HUES48 (cell line): ENCODE data around the gene KIAA1549.

Experiments used
- H3K27ac ChIP-seq: one replicate; pipeline ENCODE4 v1.7.0; 2013; ENCODE audit warnings: low read depth, low read length, inconsistent platforms
- H3K27me3 ChIP-seq: 2 replicates; pipeline ENCODE4 v1.6.1; 2013; ENCODE audit warnings: mild to moderate bottlenecking, low read length; ENCODE audit not compliant: control insufficient read depth, insufficient read depth
- H3K36me3 ChIP-seq: 2 replicates; pipeline ENCODE4 v1.6.1; 2013; ENCODE audit warnings: low read length; ENCODE audit not compliant: control insufficient read depth, insufficient read depth
- H3K4me1 ChIP-seq: 2 replicates; pipeline ENCODE4 v1.6.1; 2013; ENCODE audit warnings: mild to moderate bottlenecking, low read length; ENCODE audit not compliant: control insufficient read depth, insufficient read depth
- H3K4me3 ChIP-seq: 2 replicates; pipeline ENCODE4 v1.5.1; 2013; ENCODE audit warnings: mild to moderate bottlenecking, low read depth, low read length
- H3K9ac ChIP-seq: 2 replicates; pipeline ENCODE4 v1.6.1; 2013; ENCODE audit warnings: mild to moderate bottlenecking, low read depth, low read length, moderate library complexity
- H3K9me3 ChIP-seq: 2 replicates; pipeline ENCODE4 v1.6.1; 2013; ENCODE audit warnings: low read length; ENCODE audit not compliant: control insufficient read depth, insufficient read depth

KIAA1549 gene

GRCh38 chr7:138937484-138937883 is 43.7 kb downstream of the KIAA1549 start:
- H3K36me3 ChIP-seq, result no peaks in the 10 kb centered on the region
- H3K4me3 ChIP-seq, result no peak overlapping the region
- H3K27me3 ChIP-seq, result no peaks in the 10 kb centered on the region
- H3K9ac ChIP-seq, result no peak overlapping the region
- H3K4me1 ChIP-seq, result peaks cover 14% of the 10 kb centered on the region
- no peak overlapping the region for H3K27ac ChIP-seq
- H3K9me3 ChIP-seq, result no peaks in the 10 kb centered on the region

- H3K27ac ChIP-seq, result no peak overlapping the region
- H3K4me1 ChIP-seq, result peaks cover 14% of the 10 kb centered on the region
- no peak overlapping the region for H3K9ac ChIP-seq
- no peaks in the 10 kb centered on the region for H3K9me3 ChIP-seq
- no peaks in the 10 kb centered on the region for H3K36me3 ChIP-seq
- no peaks in the 10 kb centered on the region for H3K27me3 ChIP-seq
- H3K4me3 ChIP-seq, result no peak overlapping the region
Measured at GRCh38 chr7:138935465-138936011, 45.7 kb downstream of the KIAA1549 start.

GRCh38 chr7:138934861-138935260 is 46.3 kb downstream of the KIAA1549 start:
- Histone ChIP-seq H3K27me3 (no peaks in the 10 kb centered on the region), H3K4me1 (peaks cover 14% of the 10 kb centered on the region), H3K4me3 (no peak overlapping the region), H3K9me3 (no peaks in the 10 kb centered on the region), H3K36me3 (no peaks in the 10 kb centered on the region), H3K9ac (no peak overlapping the region), H3K27ac (no peak overlapping the region)

DNA sequence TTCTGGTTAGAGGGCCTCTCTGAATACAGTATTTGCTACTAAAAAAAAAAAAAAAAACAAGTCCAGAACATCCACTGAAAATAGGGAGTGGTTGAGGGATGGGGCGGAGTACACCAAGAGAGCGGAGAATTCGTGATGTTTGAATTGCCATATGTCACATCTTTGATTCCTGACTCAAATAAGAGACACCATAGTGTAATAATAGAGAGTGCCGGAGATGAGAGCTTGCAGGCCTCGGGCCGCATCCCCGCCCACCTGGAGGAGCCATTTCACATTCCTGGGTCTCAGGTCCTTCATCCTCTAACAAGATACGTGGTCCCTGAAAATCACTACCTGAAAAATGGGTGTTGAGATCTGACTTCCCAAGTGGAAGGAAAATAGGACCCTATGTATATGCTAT is 46.8 kb downstream of the KIAA1549 start:
- Histone ChIP-seq H3K36me3 (no peaks in the 10 kb centered on the region), H3K9me3 (no peaks in the 10 kb centered on the region), H3K27ac (no peak overlapping the region), H3K4me3 (no peak overlapping the region), H3K4me1 (peaks cover 14% of the 10 kb centered on the region), H3K9ac (no peak overlapping the region), H3K27me3 (no peaks in the 10 kb centered on the region)

- Histone ChIP-seq H3K9me3 (no peaks in the 10 kb centered on the region), H3K27me3 (no peaks in the 10 kb centered on the region), H3K27ac (no peak overlapping the region), H3K4me1 (peaks cover 14% of the 10 kb centered on the region), H3K9ac (no peak overlapping the region), H3K36me3 (no peaks in the 10 kb centered on the region), H3K4me3 (no peak overlapping the region)
Measured at GRCh38 chr7:138932870-138933269, 48.3 kb downstream of the KIAA1549 start.

- no peak overlapping the region for H3K9ac ChIP-seq
- no peaks in the 10 kb centered on the region for H3K27me3 ChIP-seq
- H3K9me3 ChIP-seq, result no peaks in the 10 kb centered on the region
- no peak overlapping the region for H3K27ac ChIP-seq
- H3K4me3 ChIP-seq, result no peak overlapping the region
- peaks cover 14% of the 10 kb centered on the region for H3K4me1 ChIP-seq
- no peaks in the 10 kb centered on the region for H3K36me3 ChIP-seq
Measured at GRCh38 chr7:138932427-138932826, 48.8 kb downstream of the KIAA1549 start.

- Histone ChIP-seq H3K9me3 (no peaks in the 10 kb centered on the region), H3K27me3 (no peaks in the 10 kb centered on the region), H3K27ac (no peak overlapping the region), H3K4me3 (no peak overlapping the region), H3K36me3 (no peaks in the 10 kb centered on the region), H3K4me1 (peaks cover 2% of the 10 kb centered on the region; the same call in 1 of the 2 replicates), H3K9ac (no peak overlapping the region)
Measured at GRCh38 chr7:138929969-138930368, 51.2 kb downstream of the KIAA1549 start.

DNA sequence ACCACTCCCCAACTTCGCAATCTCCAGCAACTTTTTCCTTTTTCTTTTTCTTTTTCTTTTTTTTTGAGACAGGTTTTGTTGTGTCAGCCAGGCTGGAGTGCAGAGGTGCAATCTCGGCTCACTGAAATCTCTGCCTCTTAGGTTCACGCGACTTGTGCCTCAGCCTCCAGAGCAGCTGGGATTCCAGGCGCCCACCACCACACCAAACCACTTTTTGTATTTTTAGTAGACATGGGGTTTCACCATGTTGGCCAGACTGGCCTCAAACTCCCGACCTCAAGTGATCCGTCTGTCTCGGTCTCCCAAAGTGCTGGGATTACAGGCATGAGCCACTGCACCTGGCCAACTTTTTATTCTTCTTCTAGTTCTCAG is 55.0 kb downstream of the KIAA1549 start:
- no peaks in the 10 kb centered on the region for H3K9me3 ChIP-seq
- H3K4me3 ChIP-seq, result no peak overlapping the region
- H3K36me3 ChIP-seq, result no peaks in the 10 kb centered on the region
- no peak overlapping the region for H3K27ac ChIP-seq
- no peak overlapping the region for H3K9ac ChIP-seq
- H3K27me3 ChIP-seq, result no peaks in the 10 kb centered on the region
- H3K4me1 ChIP-seq, result peaks cover 4% of the 10 kb centered on the region; the same call in 1 of the 2 replicates

DNA sequence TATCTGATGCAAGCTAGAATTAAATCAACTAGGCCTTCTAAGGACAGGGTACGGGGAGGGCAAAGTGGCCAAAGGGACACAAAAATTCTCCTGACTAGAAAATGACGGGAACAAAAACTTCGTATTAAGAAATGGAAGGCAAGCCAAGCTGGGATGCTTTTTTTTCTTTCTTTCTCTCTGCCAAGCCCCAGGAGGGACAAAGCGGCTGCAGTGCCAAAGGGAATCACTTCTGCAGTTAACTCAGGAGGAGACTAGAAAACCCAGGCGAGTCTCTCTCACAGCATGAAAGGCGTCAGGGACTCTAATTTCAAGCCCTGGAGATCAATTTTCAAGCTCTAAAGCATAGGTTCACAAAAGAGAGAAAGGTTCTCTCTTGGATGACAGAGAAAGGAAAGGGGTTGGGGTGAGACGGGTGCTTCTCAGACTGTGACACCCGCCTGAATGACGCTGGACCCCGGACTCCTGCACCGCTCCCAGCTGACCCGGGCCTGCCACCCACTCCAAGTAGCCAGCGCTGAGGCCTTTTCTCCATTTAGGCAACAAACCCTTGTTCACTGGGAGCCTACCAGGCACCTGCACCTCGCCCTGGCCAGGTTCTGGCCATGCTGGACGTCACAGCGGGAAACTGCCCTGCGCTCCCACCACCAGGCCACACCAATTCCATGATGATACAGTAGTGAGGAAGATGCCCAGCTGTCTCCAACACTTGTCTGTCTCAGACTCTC is 56.5 kb downstream of the KIAA1549 start:
- H3K27ac ChIP-seq, result peak overlapping the region; percentile 37
- H3K36me3 ChIP-seq, result no peaks in the 10 kb centered on the region
- no peaks in the 10 kb centered on the region for H3K27me3 ChIP-seq
- H3K9ac ChIP-seq, result no peak overlapping the region
- H3K4me3 ChIP-seq, result no peak overlapping the region
- peaks cover 9% of the 10 kb centered on the region; the same call in 1 of the 2 replicates for H3K4me1 ChIP-seq
- H3K9me3 ChIP-seq, result no peaks in the 10 kb centered on the region

- peaks cover 9% of the 10 kb centered on the region; the same call in 1 of the 2 replicates for H3K4me1 ChIP-seq
- H3K9ac ChIP-seq, result no peak overlapping the region
- H3K27me3 ChIP-seq, result no peaks in the 10 kb centered on the region
- no peaks in the 10 kb centered on the region for H3K9me3 ChIP-seq
- no peak overlapping the region for H3K27ac ChIP-seq
- H3K4me3 ChIP-seq, result no peak overlapping the region
- H3K36me3 ChIP-seq, result peaks cover 28% of the 10 kb centered on the region
Measured at GRCh38 chr7:138921277-138921676, 59.9 kb downstream of the KIAA1549 start.

GRCh38 chr7:138919911-138920310 is 61.3 kb downstream of the KIAA1549 start:
- no peak overlapping the region for H3K27ac ChIP-seq
- no peaks in the 10 kb centered on the region for H3K9me3 ChIP-seq
- H3K4me3 ChIP-seq, result no peak overlapping the region
- H3K36me3 ChIP-seq, result peaks cover 33% of the 10 kb centered on the region
- no peak overlapping the region for H3K9ac ChIP-seq
- no peaks in the 10 kb centered on the region for H3K27me3 ChIP-seq
- H3K4me1 ChIP-seq, result peaks cover 9% of the 10 kb centered on the region; the same call in 1 of the 2 replicates
